ENCODE results near the gene GALM. TPM values are rescaled to one million over a fixed set of nuclear protein-coding genes. Genes with fewer than 3 reads are reported as not detected.

Gene GALM
- total and polyA plus RNA-seq, 2 experiments from 2014 or later: 52.6 to 59.4 TPM

GRCh38 chr2:38620282-38620977, 45.5 kb upstream of the GALM start:
- no peak for TF ChIP-seq EZH2phosphoT487 (IDR thresholded peaks at IDR 0.05; ENCODE audit: low read depth, severe bottlenecking, unreplicated experiment)
- TF ChIP-seq CTCF (IDR thresholded peaks at IDR 0.05; ENCODE audit: poor library complexity): no peak
- no peak for TF ChIP-seq EZH2 (IDR thresholded peaks at IDR 0.05; ENCODE audit: borderline replicate concordance)
- Histone ChIP-seq H4K20me1 (ENCODE audit: insufficient read depth, poor library complexity, severe bottlenecking) (no peaks in the 10 kb centered on the region), H3K4me3 (no peak overlapping the region), H3K9me2 (replicated peaks; ENCODE audit: insufficient read depth) (no peaks in the 10 kb centered on the region), H3K27ac (peak overlapping the region; percentile 41), H3K4me1 (ENCODE audit: insufficient read depth) (peaks cover 9% of the 10 kb centered on the region), H3K27me3 (no peaks in the 10 kb centered on the region), H3K9me3 (ENCODE audit: low read depth) (no peaks in the 10 kb centered on the region), H3K36me3 (replicated peaks; ENCODE audit: insufficient read depth, low read depth) (no peaks in the 10 kb centered on the region), H3K79me2 (no peaks in the 10 kb centered on the region), H3K4me2 (no peak overlapping the region), H2AFZ (no peak overlapping the region)
- DNase-seq (ENCODE audit: low spot score): peak; percentile 14
- WGBS (ENCODE audit: low lambda C conversion rate, missing lambda C conversion rate): 58% methylated on average over 7 of the region's 7 CpGs

- H3K4me1 ChIP-seq (ENCODE audit: insufficient read depth): peaks cover 9% of the 10 kb centered on the region
- H3K36me3 ChIP-seq (replicated peaks; ENCODE audit: insufficient read depth, low read depth): no peaks in the 10 kb centered on the region
- H3K27ac ChIP-seq: no peak overlapping the region
- no peak overlapping the region for H3K4me3 ChIP-seq
- H3K9me2 ChIP-seq (replicated peaks; ENCODE audit: insufficient read depth): no peaks in the 10 kb centered on the region
- no peak for DNase-seq (ENCODE audit: low spot score)
- H3K27me3 ChIP-seq: no peaks in the 10 kb centered on the region
- H3K79me2 ChIP-seq: no peaks in the 10 kb centered on the region
- no peak overlapping the region for H3K4me2 ChIP-seq
- no peaks in the 10 kb centered on the region for H3K9me3 ChIP-seq (ENCODE audit: low read depth)
- no peaks in the 10 kb centered on the region for H4K20me1 ChIP-seq (ENCODE audit: insufficient read depth, poor library complexity, severe bottlenecking)
- TF ChIP-seq EZH2 (IDR thresholded peaks at IDR 0.05; ENCODE audit: borderline replicate concordance) (no peak), EZH2phosphoT487 (IDR thresholded peaks at IDR 0.05; ENCODE audit: low read depth, severe bottlenecking, unreplicated experiment) (no peak), CTCF (IDR thresholded peaks at IDR 0.05; ENCODE audit: poor library complexity) (no peak)
- no peak overlapping the region for H2AFZ ChIP-seq
Observed at GRCh38 chr2:38621018-38621417, 44.9 kb upstream of the GALM start.

- H3K9me3 ChIP-seq (ENCODE audit: low read depth): no peaks in the 10 kb centered on the region
- no peaks in the 10 kb centered on the region for H4K20me1 ChIP-seq (ENCODE audit: insufficient read depth, poor library complexity, severe bottlenecking)
- H3K27ac ChIP-seq: no peak overlapping the region
- no peak for DNase-seq (ENCODE audit: low spot score)
- H3K4me2 ChIP-seq: no peak overlapping the region
- H3K4me1 ChIP-seq (ENCODE audit: insufficient read depth): peaks cover 9% of the 10 kb centered on the region
- TF ChIP-seq EZH2 (IDR thresholded peaks at IDR 0.05; ENCODE audit: borderline replicate concordance) (no peak), CTCF (IDR thresholded peaks at IDR 0.05; ENCODE audit: poor library complexity) (no peak), EZH2phosphoT487 (IDR thresholded peaks at IDR 0.05; ENCODE audit: low read depth, severe bottlenecking, unreplicated experiment) (no peak)
- 93% methylated on average over 3 of the region's 3 CpGs for WGBS (ENCODE audit: low lambda C conversion rate, missing lambda C conversion rate)
- no peaks in the 10 kb centered on the region for H3K9me2 ChIP-seq (replicated peaks; ENCODE audit: insufficient read depth)
- H3K36me3 ChIP-seq (replicated peaks; ENCODE audit: insufficient read depth, low read depth): no peaks in the 10 kb centered on the region
- no peak overlapping the region for H2AFZ ChIP-seq
- H3K4me3 ChIP-seq: no peak overlapping the region
- H3K27me3 ChIP-seq: no peaks in the 10 kb centered on the region
- H3K79me2 ChIP-seq: no peaks in the 10 kb centered on the region
Observed at GRCh38 chr2:38622210-38622609, 43.7 kb upstream of the GALM start.

Data from hepatocyte (in vitro differentiated cells).